Mesothelial cell of epicardium (in vitro differentiated cells): ENCODE results near the gene LEPR. TPM values are rescaled to one million over a fixed set of nuclear protein-coding genes. Genes with fewer than 3 reads are reported as not detected.

Experiments
- total RNA-seq: library from RNA; stranded (reverse); gene quantifications from 3 replicates; pipeline ENCODE4 v1.2.1, GENCODE V29; 2021

Gene LEPR
- total RNA-seq, 1 donor from 2014 or later = 5.0 TPM

Other genes starting within 250 kb of the LEPR start
- 18.1 to 20.3 TPM (median 19.4 TPM) in 3 replicates for gene DNAJC6, start 111.1 kb upstream of the LEPR start, total RNA-seq
- 65.7 to 71.1 TPM (median 69.6 TPM) in 3 replicates for gene LEPROT, start within 50 bp of the LEPR start, total RNA-seq